GM12878 (cell line): ENCODE results near the gene IRF6. TPM values are rescaled to one million over a fixed set of nuclear protein-coding genes. Genes with fewer than 3 reads are reported as not detected.

Source experiments
- ATAC-seq: fragments of 200-7000 bp; cut with Tn5 transposase; 3 replicates; pipeline ENCODE4 v1.9.1; 2020; ENCODE audit warnings: mild to moderate bottlenecking, moderate library complexity
- BruUV-seq: library from RNA; stranded (reverse); fragments of 400-500 nt; replicated peaks from 2 replicates; lab custom pipeline; 2021; lab: Mats Ljungman, UMichigan
- CTCF ChIA-PET: fragments of 300-600 bp; sonication (Branson Sonifier 250); formaldehyde crosslinking; extraction: SDS; loops from one replicate; lab custom pipeline; 2021; ENCODE audit warnings: inconsistent platforms; lab: Yijun Ruan, JAX
- POLR2A ChIA-PET: fragments of 350-600 bp; formaldehyde crosslinking; extraction: SDS; loops from one replicate; lab custom pipeline; 2021; ENCODE audit warnings: inconsistent platforms; lab: Charles Lee
- RAD21 ChIA-PET: fragments of 300-600 bp; sonication (Branson Sonifier 250); formaldehyde crosslinking; loops from one replicate; lab custom pipeline; 2023; ENCODE audit warnings: antibody characterized with exemption; ENCODE audit not compliant: unreplicated experiment; lab: Charles Lee
- SMC1A ChIA-PET: fragments of 300-600 bp; sonication (Branson Sonifier 250); formaldehyde crosslinking; loops from one replicate; lab custom pipeline; 2023; ENCODE audit not compliant: unreplicated experiment, uncharacterized antibody; lab: Charles Lee
- DNase-seq: peaks from one replicate; pipeline ENCODE4 v3.0.0-alpha.2; 2011; ENCODE audit warnings: low read depth, low spot score
- FAIRE-seq: peaks from 3 replicates; lab custom pipeline; 2011; peaks lifted over from hg19 to GRCh38; lab: Jason Lieb, UNC
- H2AFZ ChIP-seq: 2 replicates; pipeline ENCODE4 v1.6.0; 2011; ENCODE audit warnings: low read depth, low read length, control low read depth; ENCODE audit not compliant: control insufficient read depth
- H3K27ac ChIP-seq: 2 replicates; pipeline ENCODE4 v1.5.1; 2011; ENCODE audit warnings: control low read depth; ENCODE audit not compliant: control insufficient read depth, insufficient read depth
- H3K27me3 ChIP-seq, 2 experiments: replicated peaks in 1 of 2; 2 replicates each; pipeline versions ENCODE4 v1.6.0 to v1.6.1; 2011; ENCODE audit warnings: low read length in 1 of 2; ENCODE audit not compliant: control insufficient read depth in 2 of 2, insufficient read depth in 2 of 2
- H3K36me3 ChIP-seq, 2 experiments: 2 replicates each; pipeline ENCODE4 v1.5.1; 2011; ENCODE audit warnings: low read length in 1 of 2; ENCODE audit not compliant: control insufficient read depth in 2 of 2, insufficient read depth in 2 of 2
- H3K4me1 ChIP-seq: 2 replicates; pipeline ENCODE4 v1.6.1; 2011; ENCODE audit warnings: mild to moderate bottlenecking, low read length, moderate library complexity, mixed read lengths; ENCODE audit not compliant: control insufficient read depth, insufficient read depth
- H3K4me2 ChIP-seq: 2 replicates; pipeline ENCODE4 v1.6.0; 2011; ENCODE audit warnings: control low read depth; ENCODE audit not compliant: control insufficient read depth, insufficient read depth
- H3K4me3 ChIP-seq: fragments of 200-600 bp; sonication (generic); 2 replicates; pipeline ENCODE4 v1.5.1; 2016
- H3K79me2 ChIP-seq: 2 replicates; pipeline ENCODE4 v1.6.0; 2011; ENCODE audit warnings: low read length; ENCODE audit not compliant: control insufficient read depth, insufficient read depth
- H3K9ac ChIP-seq: 2 replicates; pipeline ENCODE4 v1.8.0; 2011; ENCODE audit warnings: low read length, control low read depth, mixed read lengths; ENCODE audit not compliant: control insufficient read depth, insufficient read depth
- H3K9me3 ChIP-seq: replicated peaks from 3 replicates; pipeline ENCODE4 v1.5.1; 2011; ENCODE audit warnings: mild to moderate bottlenecking, low read length; ENCODE audit not compliant: control insufficient read depth, insufficient read depth
- H4K20me1 ChIP-seq: 2 replicates; pipeline ENCODE4 v1.6.0; 2011; ENCODE audit not compliant: control insufficient read depth, insufficient read depth
- CBX3 ChIP-seq: fragments of 200-600 bp; sonication (generic); IDR thresholded peaks from 2 replicates; pipeline ENCODE4 v1.6.1; 2016; ENCODE audit warnings: low read depth, borderline replicate concordance
- CBX5 ChIP-seq: sonication (generic); IDR thresholded peaks from 2 replicates; pipeline ENCODE4 v1.6.1; 2016; ENCODE audit warnings: low read depth, moderate library complexity, mild to moderate bottlenecking, inconsistent platforms
- FOXK2 ChIP-seq: fragments of 450-650 bp; IDR thresholded peaks from 2 replicates; pipeline ENCODE4 v1.6.1; 2017; ENCODE audit warnings: mild to moderate bottlenecking, moderate library complexity
- GATAD2B ChIP-seq: fragments of 450-650 bp; conservative IDR thresholded peaks from 2 replicates; pipeline ENCODE4 v1.6.1; 2017; ENCODE audit warnings: low read depth, mild to moderate bottlenecking, moderate library complexity
- KLF5 ChIP-seq: fragments of 450-650 bp; IDR thresholded peaks from 2 replicates; pipeline ENCODE4 v1.6.1; 2014; ENCODE audit warnings: mild to moderate bottlenecking; ENCODE audit not compliant: partially characterized antibody
- NBN ChIP-seq: fragments of 450-650 bp; IDR thresholded peaks from 2 replicates; pipeline ENCODE4 v1.6.1; 2016
- NFYB ChIP-seq: IDR thresholded peaks from 2 replicates; pipeline ENCODE4 v1.6.1; 2011; ENCODE audit warnings: low read depth, mild to moderate bottlenecking, low read length, improper control_type of control experiment, moderate library complexity; ENCODE audit not compliant: insufficient read depth
- POU2F2 ChIP-seq: IDR thresholded peaks from 3 replicates; pipeline ENCODE4 v1.6.1; 2011; ENCODE audit warnings: low read depth, mild to moderate bottlenecking, low read length, borderline replicate concordance
- PRDM15 ChIP-seq: fragments of 450-650 bp; formaldehyde crosslinking; IDR thresholded peaks from 2 replicates; pipeline ENCODE4 v1.4.0; 2020; ENCODE audit warnings: mild to moderate bottlenecking, moderate library complexity
- SP1 ChIP-seq: IDR thresholded peaks from one replicate; pipeline ENCODE4 v1.6.1; 2011; ENCODE audit warnings: low read depth, low read length
- SRF ChIP-seq, 2 experiments: IDR thresholded peaks; 2 replicates each; pipeline ENCODE4 v1.6.1; 2011; ENCODE audit warnings: low read depth in 2 of 2, low read length in 2 of 2, mild to moderate bottlenecking in 1 of 2, moderate library complexity in 1 of 2
- SUPT20H ChIP-seq: IDR thresholded peaks from 2 replicates; pipeline ENCODE4 v1.6.1; 2011; ENCODE audit warnings: low read depth, mild to moderate bottlenecking, low read length, moderate library complexity, borderline replicate concordance; ENCODE audit not compliant: control insufficient read depth
- TAF1 ChIP-seq: IDR thresholded peaks from 2 replicates; pipeline ENCODE4 v1.6.1; 2011; ENCODE audit warnings: mild to moderate bottlenecking, low read depth, low read length, borderline replicate concordance
- WRNIP1 ChIP-seq: IDR thresholded peaks from 2 replicates; pipeline ENCODE4 v1.6.1; 2011; ENCODE audit warnings: low read depth, low read length, improper control_type of control experiment, borderline replicate concordance
- ZZZ3 ChIP-seq: IDR thresholded peaks from 2 replicates; pipeline ENCODE4 v1.6.1; 2011; ENCODE audit warnings: low read depth; ENCODE audit not compliant: control insufficient read depth, insufficient read length
- WGBS: methylation state at CpG from one replicate; pipeline ENCODE4 v1.1.6; 2016; ENCODE audit warnings: low lambda C conversion rate; ENCODE audit not compliant: insufficient replicate concordance, insufficient coverage; ENCODE audit errors: missing lambda C conversion rate; 5-methylcytosine and 5-hydroxymethylcytosine counted together
- in situ Hi-C: fragments of 300-500 bp; cut with MboI; formaldehyde crosslinking; loops from 9 replicates; pipeline ENCODE4 v1.14.3; 2018; ENCODE audit warnings: mixed read lengths
- intact Hi-C: fragments of 100-400 bp; cut with micrococcal nuclease; formaldehyde crosslinking; loops from one replicate; pipeline ENCODE4 v1.14.2; 2022; ENCODE audit not compliant: unreplicated experiment
- polyA plus RNA-seq, 11 experiments: library from polyadenylated mRNA; depleted of rRNA in 4 of 11; unstranded in 6 of 11; stranded (reverse) in 5 of 11; fragments of >200 nt; fragmentation: Nextera tagmentation in 4 of 11; fragmentation: Illumina TruSeq in 1 of 11; extraction: Ambion mirVana in 4 of 11; extraction: Trizol in 1 of 11; gene quantifications; 1 replicate in 1 of 11; 2 replicates in 10 of 11; pipeline versions ENCODE4 v1.2.1 to v1.2.3, GENCODE V29; 2011 to 2016; ENCODE audit warnings: inconsistent platforms in 2 of 11, missing spikeins in 2 of 11, low read depth in 1 of 11
- total RNA-seq, 4 experiments: library from RNA; depleted of rRNA in 3 of 4; stranded (reverse); fragments of >200 nt in 3 of 4; fragmentation: Illumina TruSeq in 1 of 4; extraction: Trizol in 1 of 4; gene quantifications; 2 replicates each; pipeline versions ENCODE4 v1.2.1 to v1.2.3, GENCODE V29; 2013 to 2021
- TF ChIP-seq, protein P1 (sequence below): IDR thresholded peaks from 2 replicates; pipeline ENCODE4 v1.6.1; 2011; ENCODE audit warnings: borderline replicate concordance, low read depth, mild to moderate bottlenecking, moderate library complexity, low read length; ENCODE audit not compliant: insufficient read depth, poor library complexity, severe bottlenecking

The IRF6 gene
- total and polyA plus RNA-seq, 10 of the 15 experiments (the other 5 are each of a cell fraction or from before 2014, with no cell fraction given) = 0.04 to 0.50 (median 0.09) TPM; not detected in 1

GRCh38 chr1:209769171-209769904, 36.6 kb downstream of the IRF6 start (continued):
- TF ChIP-seq FOXK2 (no peak), KLF5 (no peak), SUPT20H (no peak)

- Histone ChIP-seq H3K27me3 (no peaks in the 10 kb centered on the region), H3K9ac (peak overlapping the region; percentile 74), H3K4me2 (peak overlapping the region; percentile 96), H4K20me1 (no peaks in the 10 kb centered on the region), H3K79me2 (peaks cover 16% of the 10 kb centered on the region), H3K36me3 (peaks cover under 1 to 8% of the 10 kb centered on the region in 2 experiments; a peak in 3 of 4 replicates), H3K4me1 (peaks cover 43% of the 10 kb centered on the region), H3K27ac (peak overlapping the region; percentile 93), H3K9me3 (no peaks in the 10 kb centered on the region), H3K4me3 (peak overlapping the region; percentile 72), H2AFZ (no peak overlapping the region; the same call in 1 of the 2 replicates)
- no TSS peak for BruUV-seq
- ChIA-PET RAD21 (interaction anchor here (1.1 to 5.4 kb wide), 12 partner anchors 10 to 160 kb away, joined by 3 to 188 read pairs (median 5); partner anchors contain the start of genes C1orf74, LAMB3 and TRAF3IP3), CTCF (interaction anchor here (0.6 to 5.8 kb wide), 15 partner anchors 8 to 275 kb away, joined by 3 to 117 read pairs (median 6); partner anchors contain the start of genes TRAF3IP3 and UTP25), POLR2A (interaction anchor here (0.5 to 5.2 kb wide), 10 partner anchors 12 to 115 kb away, joined by 3 to 107 read pairs (median 4); partner anchors contain the start of genes C1orf74, G0S2 and TRAF3IP3), SMC1A (interaction anchor here (0.6 to 5.6 kb wide), 15 partner anchors 10 to 198 kb away, joined by 3 to 282 read pairs (median 5); partner anchors contain the start of genes C1orf74, G0S2, TRAF3IP3 and UTP25)
- 0% methylated on average over 9 of the region's 9 CpGs for WGBS
- DNase-seq (peak; percentile 84), ATAC-seq (peak; percentile 89), FAIRE-seq (peak; percentile 99)
- in situ Hi-C loops (no loop called here), intact Hi-C loops (loop anchor here (1.0 kb wide), 1 partner anchor 16 kb away; no protein-coding TSS in a partner anchor)
- peak; percentile 48; the same call in 1 of the 2 replicates for TF ChIP-seq GATAD2B
- no peak for TF ChIP-seq ZZZ3
- TF ChIP-seq PRDM15 (CRISPR knock-in tag) = no peak
- no peak for TF ChIP-seq CBX3
- TF ChIP-seq CBX5 = no peak
- 0 out of 2 replicates have a peak, but pooled peaks have one; percentile 40 for TF ChIP-seq NBN
- peak; percentile 19 for TF ChIP-seq SP1
- TF ChIP-seq WRNIP1 = 0 out of 2 replicates have a peak, but pooled peaks have one; percentile 36
- peak; percentile 59; the same call in 2 of the 3 replicates for TF ChIP-seq POU2F2
- peak; percentile 54 for TF ChIP-seq TAF1
- peak; percentile 55 for TF ChIP-seq NFYB
- TF ChIP-seq SRF (IDR thresholded peaks at IDR 0.05; ENCODE audit: low read depth in 2 of 2, low read length in 2 of 2) = no peak
- TF ChIP-seq, protein P1, sequence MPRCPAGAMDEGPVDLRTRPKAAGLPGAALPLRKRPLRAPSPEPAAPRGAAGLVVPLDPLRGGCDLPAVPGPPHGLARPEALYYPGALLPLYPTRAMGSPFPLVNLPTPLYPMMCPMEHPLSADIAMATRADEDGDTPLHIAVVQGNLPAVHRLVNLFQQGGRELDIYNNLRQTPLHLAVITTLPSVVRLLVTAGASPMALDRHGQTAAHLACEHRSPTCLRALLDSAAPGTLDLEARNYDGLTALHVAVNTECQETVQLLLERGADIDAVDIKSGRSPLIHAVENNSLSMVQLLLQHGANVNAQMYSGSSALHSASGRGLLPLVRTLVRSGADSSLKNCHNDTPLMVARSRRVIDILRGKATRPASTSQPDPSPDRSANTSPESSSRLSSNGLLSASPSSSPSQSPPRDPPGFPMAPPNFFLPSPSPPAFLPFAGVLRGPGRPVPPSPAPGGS = peak; percentile 42
Observed at GRCh38 chr1:209768354-209768774, 37.6 kb downstream of the IRF6 start.
